ENCODE results near the gene C11orf16. TPM values are rescaled to one million over a fixed set of nuclear protein-coding genes. Genes with fewer than 3 reads are reported as not detected.
"Not testable (repeated sequence)": the region's sequence is repeated elsewhere in the genome, so short reads cannot be mapped to it uniquely, and the experiment has no call there.

C11orf16 gene
- total RNA-seq, 1 experiment from 2014 or later = not detected

DNA sequence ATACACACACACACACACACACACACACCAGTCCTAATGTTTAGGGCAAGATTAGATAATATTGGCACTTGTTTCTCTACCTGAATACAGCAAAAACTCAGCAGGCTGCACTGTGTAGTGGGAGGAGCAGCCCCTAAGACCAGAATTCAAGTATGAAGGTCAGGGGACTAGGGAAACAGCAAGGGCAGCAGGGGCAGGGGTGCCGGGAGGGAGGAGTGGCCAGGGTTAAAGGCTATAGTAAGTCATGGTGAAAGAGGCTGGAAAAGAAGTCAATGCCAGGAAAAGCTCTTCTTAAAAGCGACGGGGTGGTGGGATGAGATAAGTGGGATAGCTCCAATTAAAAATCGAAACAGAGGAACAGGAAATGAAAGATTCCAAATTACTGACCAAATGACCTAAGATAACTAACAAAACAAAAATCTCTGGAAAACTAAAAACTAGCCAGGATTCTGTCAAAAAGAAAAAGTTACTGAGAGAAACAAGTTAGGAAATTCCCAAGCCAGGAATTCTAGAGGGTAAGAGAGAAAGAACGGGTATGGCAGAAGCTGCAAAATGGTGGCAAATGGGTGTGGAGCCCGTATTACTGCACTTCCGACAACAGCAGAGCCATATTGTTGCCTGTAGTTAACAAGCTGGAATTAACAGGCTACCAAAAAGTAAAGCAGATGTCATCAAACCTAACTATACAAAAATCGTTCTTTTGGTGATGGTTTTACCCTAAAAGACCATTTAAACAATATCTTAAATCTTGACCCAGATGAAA, 8.8 kb upstream of the C11orf16 start:
- in situ Hi-C loops (cut with HindIII; ENCODE audit: low pct_unique_long_range_greater_than_20kb, low sequenced_read_pairs) = no loop called here
- no peak for DNase-seq (ENCODE audit: low read depth, low spot score)

DNA sequence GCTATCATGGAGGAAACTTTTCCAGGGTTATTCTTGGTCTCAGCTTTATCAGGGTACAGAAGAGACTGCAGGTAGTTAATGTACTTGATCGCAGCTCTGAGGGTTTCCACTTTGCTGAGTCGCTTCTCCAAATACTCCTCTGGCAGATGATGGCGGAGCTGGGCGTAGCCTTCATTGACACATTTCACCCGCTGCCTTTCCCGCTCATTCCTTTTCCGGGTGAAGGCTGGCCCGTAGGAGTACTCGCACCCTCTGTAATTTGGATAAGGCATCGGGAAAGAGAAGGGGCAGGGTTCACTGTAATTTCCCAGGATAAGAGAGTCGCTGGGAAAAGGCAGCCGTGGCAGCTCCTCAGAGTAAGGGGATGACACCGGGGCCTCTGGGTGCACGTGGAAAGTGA, 4.9 kb upstream of the C11orf16 start:
- no peak for DNase-seq (ENCODE audit: low read depth, low spot score)
- in situ Hi-C loops (cut with HindIII; ENCODE audit: low pct_unique_long_range_greater_than_20kb, low sequenced_read_pairs) = no loop called here

DNA sequence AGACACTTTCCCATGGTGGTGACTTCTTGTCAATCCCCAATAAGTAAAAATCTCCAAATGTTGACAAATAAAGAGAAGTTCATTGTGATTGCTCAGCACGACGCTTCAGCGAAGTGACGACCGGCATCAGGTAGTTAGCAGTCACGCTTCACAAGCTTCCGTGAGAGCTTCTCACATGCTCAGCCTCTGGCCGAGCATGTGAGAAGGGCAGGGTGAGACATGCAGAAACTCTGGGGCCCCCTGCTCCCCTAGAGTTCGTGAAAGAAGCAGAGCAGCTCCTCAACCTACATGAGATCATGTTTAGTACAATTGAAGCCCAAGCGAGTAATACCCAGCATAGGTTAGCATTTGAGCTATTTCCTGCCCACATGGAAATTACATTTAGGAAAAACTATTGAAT, 4.4 kb upstream of the C11orf16 start:
- no peak for DNase-seq (ENCODE audit: low read depth, low spot score)
- in situ Hi-C loops (cut with HindIII; ENCODE audit: low pct_unique_long_range_greater_than_20kb, low sequenced_read_pairs) = no loop called here

DNA sequence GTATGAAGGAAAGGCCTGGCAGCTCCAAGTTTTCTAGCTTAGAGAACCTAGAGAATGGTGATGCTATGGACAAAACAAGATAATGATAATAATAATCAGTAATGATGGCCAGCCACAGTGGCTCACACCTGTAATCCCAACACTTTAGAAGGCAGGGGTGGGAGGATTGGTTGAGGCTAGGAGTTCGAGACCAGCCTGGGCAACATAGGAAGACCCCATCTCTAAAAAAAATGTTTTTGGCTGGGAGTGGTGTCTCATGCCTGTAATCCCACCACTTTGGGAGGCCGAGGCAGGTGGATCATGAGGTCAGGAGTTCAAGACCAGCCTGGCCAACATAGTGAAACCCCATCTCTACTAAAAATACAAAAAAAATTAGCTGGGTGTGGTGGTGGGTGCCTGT, 3.0 kb upstream of the C11orf16 start:
- DNase-seq (ENCODE audit: low read depth, low spot score); in situ Hi-C loops (cut with HindIII; ENCODE audit: low pct_unique_long_range_greater_than_20kb, low sequenced_read_pairs): not testable (repeated sequence)

DNA sequence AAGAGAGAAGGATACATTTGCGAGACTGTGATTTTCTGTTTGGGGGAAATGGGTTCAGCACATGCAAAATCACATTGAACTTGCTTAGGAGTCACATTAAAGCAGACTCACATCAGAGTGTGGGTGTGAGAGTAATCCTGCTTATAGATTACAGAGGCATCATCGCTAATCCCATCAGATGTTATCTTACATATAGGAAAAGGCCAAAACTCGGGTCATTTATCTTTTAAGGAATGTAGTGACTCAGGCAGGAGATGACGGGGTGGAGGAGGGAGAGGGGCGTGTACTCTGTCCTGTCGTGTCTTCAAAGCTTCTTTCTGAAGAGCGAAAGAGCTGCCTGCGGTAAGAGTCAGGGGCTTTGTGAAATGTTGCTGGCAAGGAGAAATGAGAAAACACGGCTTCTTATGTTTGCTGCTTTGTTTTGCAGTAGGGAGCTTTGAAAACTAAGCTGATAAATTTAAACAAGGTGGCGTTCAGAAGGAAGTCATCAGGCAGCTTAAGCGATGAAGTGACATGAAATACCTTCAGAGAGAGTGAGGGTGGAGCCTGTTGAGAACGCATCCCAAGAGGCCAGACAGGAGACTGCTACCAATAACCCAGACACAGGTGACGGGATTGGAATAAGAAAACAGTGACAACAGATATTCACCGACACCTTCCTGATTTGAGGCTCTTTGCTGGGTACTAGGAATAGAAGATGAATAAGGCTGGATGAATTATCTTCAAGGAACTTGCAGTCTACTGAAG, 2.2 kb upstream of the C11orf16 start:
- DNase-seq (ENCODE audit: low read depth, low spot score) = no peak
- in situ Hi-C loops (cut with HindIII; ENCODE audit: low pct_unique_long_range_greater_than_20kb, low sequenced_read_pairs) = no loop called here

DNA sequence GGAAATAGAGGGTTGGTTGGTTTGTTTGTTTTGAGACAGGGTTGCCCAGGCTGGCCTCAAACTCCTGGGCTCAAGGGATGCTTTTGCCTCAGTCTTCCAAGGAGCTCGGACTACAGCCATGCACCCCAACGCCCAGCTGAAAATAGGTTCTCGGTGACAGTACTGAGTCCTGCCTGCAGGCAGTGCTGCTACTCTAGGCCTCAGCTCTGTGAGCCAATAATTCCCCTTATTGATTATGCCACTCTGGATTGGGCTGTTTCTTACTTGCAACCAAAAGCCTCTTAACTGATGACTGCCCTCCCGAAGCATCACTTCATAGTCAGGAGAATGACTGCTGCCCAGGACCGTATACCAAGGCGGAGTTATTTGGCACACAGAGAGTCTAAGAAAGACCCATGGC, 1.2 kb upstream of the C11orf16 start:
- no peak for DNase-seq (ENCODE audit: low read depth, low spot score)
- in situ Hi-C loops (cut with HindIII; ENCODE audit: low pct_unique_long_range_greater_than_20kb, low sequenced_read_pairs) = no loop called here

DNA sequence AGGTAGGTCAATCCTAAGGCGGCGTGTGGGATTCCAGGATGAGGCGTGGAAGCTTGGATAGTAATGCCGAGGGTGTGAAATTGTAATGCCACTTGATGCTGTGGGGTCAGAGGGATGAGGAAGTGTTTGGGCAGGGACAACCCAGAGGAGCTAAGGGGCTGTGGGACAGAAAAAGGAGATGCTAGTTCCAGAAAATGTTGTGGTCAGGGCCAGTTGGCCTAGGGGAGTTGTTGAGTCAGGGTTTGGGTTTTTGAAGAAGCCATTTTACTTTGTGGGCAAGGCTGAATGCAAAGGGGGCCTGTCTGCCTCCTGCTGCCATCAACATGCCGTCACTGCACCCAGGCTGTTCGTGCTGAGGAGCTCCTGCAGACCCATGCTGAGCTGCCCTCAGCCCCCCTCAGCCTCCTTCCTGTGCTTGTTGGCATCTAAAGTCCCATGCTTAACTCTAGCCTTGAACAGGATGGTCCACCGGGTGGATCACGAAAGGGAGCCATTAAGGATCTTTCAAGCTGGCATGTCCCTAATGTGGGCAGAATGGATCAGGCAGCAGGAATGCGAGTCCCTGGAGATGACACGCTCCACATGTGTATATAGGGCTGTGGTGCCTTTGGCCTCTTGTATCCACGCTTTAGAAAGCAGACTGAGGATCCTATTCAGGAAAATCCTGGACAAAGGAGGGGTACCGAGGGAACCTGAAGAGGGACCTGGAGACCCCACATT, 2.1 kb downstream of the C11orf16 start:
- DNase-seq (ENCODE audit: low read depth, low spot score) = no peak
- in situ Hi-C loops (cut with HindIII; ENCODE audit: low pct_unique_long_range_greater_than_20kb, low sequenced_read_pairs) = no loop called here

DNA sequence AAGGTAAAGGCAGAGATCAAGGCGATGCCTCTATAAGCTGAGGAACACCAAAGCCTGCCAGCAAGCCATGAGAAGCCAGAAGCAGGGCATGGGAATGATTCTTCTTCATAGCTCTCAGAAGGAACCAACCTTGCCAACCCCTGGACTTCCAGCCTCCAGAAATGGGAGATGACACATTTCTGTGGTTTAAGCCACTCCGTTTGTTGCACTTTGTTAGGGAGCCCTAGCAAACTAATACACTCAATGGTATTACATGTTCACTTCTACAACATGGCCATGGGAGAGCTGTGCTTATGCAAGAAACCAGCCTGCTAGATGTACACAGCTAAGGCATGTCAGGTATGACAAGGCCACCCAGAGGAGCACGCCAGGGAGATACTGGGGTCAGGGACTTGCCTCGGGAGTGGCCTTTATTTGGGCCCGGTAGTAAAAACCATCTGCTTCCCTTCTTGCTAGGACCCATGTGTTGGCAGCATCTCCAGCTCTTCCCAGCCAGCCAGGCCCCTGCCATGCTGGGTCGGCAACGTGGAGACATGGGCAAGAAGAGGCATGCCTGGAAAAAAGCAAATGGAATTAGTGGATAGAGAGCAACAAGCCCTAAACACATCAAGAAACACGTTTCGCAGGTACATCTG, 3.6 kb downstream of the C11orf16 start:
- no peak for DNase-seq (ENCODE audit: low read depth, low spot score)
- in situ Hi-C loops (cut with HindIII; ENCODE audit: low pct_unique_long_range_greater_than_20kb, low sequenced_read_pairs) = no loop called here

DNA sequence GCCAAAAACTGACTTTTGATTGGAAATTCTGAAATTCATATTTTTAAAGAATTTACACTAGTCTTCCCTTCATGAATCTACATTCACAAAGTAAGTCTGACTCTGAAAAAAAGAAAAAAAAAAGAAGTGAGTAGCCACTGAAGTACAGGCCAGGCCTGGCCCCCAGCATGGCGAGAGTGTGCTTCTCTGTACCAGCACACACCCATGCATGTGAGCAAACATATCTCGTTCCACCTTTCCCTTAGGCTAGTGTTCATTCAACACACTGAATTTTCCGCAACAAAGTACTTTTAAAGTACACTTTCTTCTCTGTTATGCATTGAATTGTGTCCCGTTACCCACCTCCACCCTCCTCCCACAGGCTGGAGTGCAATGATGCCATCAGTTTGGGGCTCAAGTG, 4.5 kb downstream of the C11orf16 start:
- DNase-seq (ENCODE audit: low read depth, low spot score) = no peak
- in situ Hi-C loops (cut with HindIII; ENCODE audit: low pct_unique_long_range_greater_than_20kb, low sequenced_read_pairs) = no loop called here

DNA sequence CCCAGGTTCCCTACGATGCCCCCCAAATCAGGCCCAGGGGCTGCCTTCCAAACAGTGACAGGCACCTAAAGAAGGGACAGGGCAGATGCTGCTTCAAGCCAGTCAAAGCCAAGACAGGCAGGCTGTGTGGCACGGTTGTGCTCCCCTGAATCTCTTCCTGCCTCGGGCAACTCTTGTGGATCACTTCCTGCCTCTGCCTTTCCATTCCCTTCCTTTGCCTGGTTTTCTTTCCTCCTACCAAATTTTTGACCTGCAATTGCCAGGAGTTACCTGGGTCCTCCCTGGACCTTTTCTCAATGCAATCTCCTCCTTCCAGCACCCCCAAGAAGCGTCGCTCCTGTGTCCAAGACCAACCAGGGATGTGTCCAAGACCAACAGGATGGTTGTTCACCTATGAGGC, 5.5 kb downstream of the C11orf16 start:
- DNase-seq (ENCODE audit: low read depth, low spot score) = no peak
- in situ Hi-C loops (cut with HindIII; ENCODE audit: low pct_unique_long_range_greater_than_20kb, low sequenced_read_pairs) = no loop called here

DNA sequence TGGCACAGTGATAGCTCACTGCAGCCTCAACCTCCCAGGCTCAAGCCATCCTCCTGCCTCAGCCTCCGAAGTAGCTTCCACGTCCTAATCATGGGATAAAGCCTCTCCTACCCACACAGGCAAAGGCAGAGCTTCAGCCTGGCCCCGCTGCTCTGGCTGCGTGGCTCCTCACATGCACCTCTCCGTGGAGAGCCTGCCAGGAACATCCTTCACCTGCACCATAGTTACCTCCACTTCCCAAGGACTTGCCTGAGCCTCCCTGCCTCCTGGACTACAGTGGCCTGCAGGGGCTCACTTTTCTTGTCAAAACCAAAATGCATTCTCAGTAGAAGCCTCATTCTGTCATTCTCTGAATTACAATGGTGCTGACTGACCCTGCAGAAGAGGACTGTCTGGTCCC, 6.5 kb downstream of the C11orf16 start:
- in situ Hi-C loops (cut with HindIII; ENCODE audit: low pct_unique_long_range_greater_than_20kb, low sequenced_read_pairs) = no loop called here
- DNase-seq (ENCODE audit: low read depth, low spot score) = no peak

DNA sequence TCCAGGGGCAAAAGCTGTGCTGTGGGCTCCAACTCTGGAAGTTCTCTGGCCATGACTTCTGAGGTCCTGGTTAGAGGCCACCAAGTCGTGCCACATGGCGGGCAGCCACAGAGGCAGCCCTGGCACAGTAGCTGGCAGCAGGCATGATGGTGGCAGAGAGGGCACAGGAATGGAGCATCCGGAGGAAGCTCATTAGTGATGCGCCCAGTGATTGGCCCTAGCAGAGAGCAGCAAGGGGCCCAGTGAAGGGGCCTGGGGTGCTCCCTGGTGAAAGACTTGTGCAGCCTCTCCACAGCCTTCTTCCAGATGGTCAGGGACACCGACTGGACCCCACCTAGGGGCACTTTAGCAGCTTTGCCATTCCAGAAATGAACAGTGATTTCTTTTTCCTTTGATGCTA, 7.0 kb downstream of the C11orf16 start:
- no peak for DNase-seq (ENCODE audit: low read depth, low spot score)
- in situ Hi-C loops (cut with HindIII; ENCODE audit: low pct_unique_long_range_greater_than_20kb, low sequenced_read_pairs) = no loop called here

DNA sequence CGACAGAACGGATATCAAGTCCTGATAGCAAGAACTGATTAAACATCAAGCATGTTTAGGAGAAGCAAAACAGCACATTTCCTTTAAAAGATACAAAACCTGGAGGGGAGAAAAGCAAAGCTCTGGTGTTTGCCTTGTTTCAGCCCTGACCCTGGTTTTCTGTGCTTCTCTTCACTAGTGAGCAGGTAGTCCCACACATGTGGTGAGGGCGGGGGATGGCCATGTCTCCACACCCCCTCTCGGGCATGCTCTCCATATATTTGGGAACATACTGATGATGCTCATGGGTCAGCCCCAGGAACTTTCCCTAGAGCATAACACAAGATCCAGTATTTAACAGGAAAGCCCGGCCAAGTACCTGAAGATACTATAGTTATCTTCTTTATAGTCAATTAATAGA, 10.1 kb downstream of the C11orf16 start:
- DNase-seq (ENCODE audit: low read depth, low spot score) = no peak
- in situ Hi-C loops (cut with HindIII; ENCODE audit: low pct_unique_long_range_greater_than_20kb, low sequenced_read_pairs) = no loop called here

DNA sequence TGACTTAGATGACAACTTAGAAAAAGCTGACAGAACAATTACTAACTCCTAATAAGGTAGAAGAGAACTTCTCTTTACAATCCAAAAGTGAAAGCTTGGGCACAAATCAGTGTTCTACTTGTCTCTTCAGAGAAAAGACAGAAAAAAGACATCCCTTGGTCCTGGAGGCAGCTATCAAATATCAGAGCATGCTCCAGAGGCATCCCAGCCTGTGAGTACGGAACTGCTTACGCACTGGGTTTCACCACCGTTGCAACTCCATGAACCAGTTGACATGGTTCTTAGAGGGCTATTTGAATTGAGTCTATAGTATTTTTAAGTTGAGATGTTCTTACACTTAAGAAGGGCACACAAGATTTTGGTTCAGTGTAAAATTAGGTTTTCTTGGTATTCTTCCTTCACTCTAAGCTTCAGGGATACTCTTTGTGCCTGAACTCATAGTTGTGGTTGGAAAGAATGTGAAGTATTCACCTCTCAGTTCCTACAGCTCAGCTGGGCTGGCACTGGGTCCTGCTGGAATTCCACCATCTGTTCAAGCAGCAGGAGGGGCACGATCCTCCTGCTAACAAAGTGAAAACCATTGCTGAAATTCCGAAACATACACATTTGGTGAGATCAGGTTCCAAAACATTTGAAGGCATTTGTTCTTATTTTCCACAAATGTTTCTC, 15.5 kb downstream of the C11orf16 start:
- DNase-seq (ENCODE audit: low read depth, low spot score) = peak; percentile 28
- in situ Hi-C loops (cut with HindIII; ENCODE audit: low pct_unique_long_range_greater_than_20kb, low sequenced_read_pairs) = no loop called here

DNA sequence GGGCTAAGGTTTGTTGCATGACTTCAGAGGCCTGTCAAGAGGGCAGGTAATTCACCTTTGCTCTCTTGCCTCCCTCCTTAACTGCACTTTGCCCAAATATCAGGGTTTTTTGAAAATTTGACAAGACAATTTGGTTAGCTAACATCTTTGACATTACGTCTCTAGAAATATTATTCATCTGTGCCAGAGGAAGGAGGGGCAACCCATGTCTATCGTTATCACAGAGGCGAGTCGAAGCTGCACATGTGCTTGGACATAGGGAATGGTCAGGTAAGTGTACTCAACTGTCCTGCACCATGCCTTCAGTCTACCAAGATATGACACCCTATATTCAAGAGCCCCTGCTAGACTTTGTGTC, 18.1 kb downstream of the C11orf16 start:
- in situ Hi-C loops (cut with HindIII; ENCODE audit: low pct_unique_long_range_greater_than_20kb, low sequenced_read_pairs) = no loop called here
- no peak for DNase-seq (ENCODE audit: low read depth, low spot score)

DNA sequence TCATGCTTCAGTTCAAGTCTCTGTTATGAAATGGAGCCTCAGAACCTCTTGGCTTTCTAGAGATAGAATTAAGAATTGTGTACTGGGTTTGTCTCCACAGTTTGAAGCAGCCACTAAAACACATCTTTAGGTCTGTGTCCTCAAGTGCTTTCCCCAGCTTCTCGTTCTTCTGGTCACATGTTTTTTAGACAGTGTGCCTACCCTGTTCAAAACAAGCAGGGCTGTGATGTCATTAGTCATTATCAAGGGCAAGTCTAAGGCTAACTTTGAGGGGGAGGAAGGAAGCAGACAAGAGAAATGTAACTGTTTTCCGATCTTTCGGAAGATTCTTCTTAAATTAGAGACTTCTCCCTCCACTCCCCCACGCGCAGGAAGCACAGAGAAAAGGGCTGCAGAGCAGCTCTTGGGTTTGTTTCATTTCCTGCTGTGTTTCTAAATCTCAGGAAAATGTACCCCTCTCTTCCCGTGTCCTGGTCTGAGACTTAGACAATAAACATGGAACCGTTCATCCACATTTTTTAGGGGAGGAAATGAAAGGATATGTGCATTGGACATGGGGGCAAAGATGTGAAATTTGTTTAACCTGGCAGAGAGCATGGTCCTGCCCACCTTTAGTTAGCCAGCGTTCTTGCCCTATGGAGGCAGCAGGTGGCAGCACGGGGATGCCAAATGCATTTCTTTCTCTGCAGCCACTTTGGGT, 18.6 kb downstream of the C11orf16 start:
- in situ Hi-C loops (cut with HindIII; ENCODE audit: low pct_unique_long_range_greater_than_20kb, low sequenced_read_pairs) = no loop called here
- peak; percentile 57 for DNase-seq (ENCODE audit: low read depth, low spot score)

Data from SK-MEL-5 (cell line).